PC-9 (cell line): ENCODE measurements around the gene ABCC3.

ENCODE experiments used
- CTCF ChIP-seq: fragments of 200-600 bp; sonication (generic); conservative IDR thresholded peaks from 2 replicates; pipeline ENCODE4 v1.6.1; 2017; ENCODE audit warnings: mixed run types, antibody characterized with exemption, mild to moderate bottlenecking, moderate library complexity
- EZH2 ChIP-seq: fragments of 200-600 bp; sonication (generic); IDR thresholded peaks from 2 replicates; pipeline ENCODE4 v1.8.0; 2017; ENCODE audit warnings: antibody characterized with exemption, low read depth

- TF ChIP-seq CTCF, result no peak
- no peak for TF ChIP-seq EZH2
These were observed 22.4 kb downstream of the ABCC3 start for GRCh38 chr17:50657054-50657453.
